ENCODE data around the gene FMN1. TPM values are rescaled to one million over a fixed set of nuclear protein-coding genes. Genes with fewer than 3 reads are reported as not detected.

Gene FMN1
- polyA plus RNA-seq, 4 donors = 0.54 to 2.1 (median 0.86) TPM

- 48 to 86% (median 65%) methylated on average over 4 of the region's 4 CpGs for WGBS, 3 donors
- Histone ChIP-seq H3K36me3 (ENCODE audit: control insufficient read depth in 3 of 3, insufficient read depth in 2 of 3, low read depth in 1 of 3, low read length in 3 of 3) (no peaks in the 10 kb centered on the region), H3K9me3 (ENCODE audit: control insufficient read depth in 2 of 2, insufficient read depth in 1 of 2, low read depth in 1 of 2, low read length in 1 of 2) (no peaks in the 10 kb centered on the region), H3K4me1 (ENCODE audit: control insufficient read depth in 3 of 3, insufficient read depth in 2 of 3, low read depth in 1 of 3, low read length in 2 of 3) (no peaks in the 10 kb centered on the region), H3K27ac (ENCODE audit: low read depth in 1 of 3, low read length in 2 of 3) (no peak overlapping the region), H3K27me3 (ENCODE audit: control insufficient read depth in 3 of 3, insufficient read depth in 3 of 3, low read length in 3 of 3) (no peaks in the 10 kb centered on the region), H3K4me3 (ENCODE audit: low read depth in 1 of 3, low read length in 3 of 3) (no peak overlapping the region)
- FAIRE-seq (no peak), DNase-seq (no peak)
Observed at GRCh38 chr15:33007303-33007855, 187.1 kb downstream of the FMN1 start.

- no peak overlapping the region for H3K4me3 ChIP-seq (ENCODE audit: low read depth in 1 of 3, low read length in 3 of 3)
- 75 to 93% (median 81%) methylated on average over 1 of the region's 1 CpG for WGBS, 3 donors
- no peaks in the 10 kb centered on the region for H3K4me1 ChIP-seq (ENCODE audit: control insufficient read depth in 3 of 3, insufficient read depth in 2 of 3, low read depth in 1 of 3, low read length in 2 of 3)
- no peak overlapping the region for H3K27ac ChIP-seq (ENCODE audit: low read depth in 1 of 3, low read length in 2 of 3)
- H3K27me3 ChIP-seq (ENCODE audit: control insufficient read depth in 3 of 3, insufficient read depth in 3 of 3, low read length in 3 of 3) = no peaks in the 10 kb centered on the region
- H3K9me3 ChIP-seq (ENCODE audit: control insufficient read depth in 2 of 2, insufficient read depth in 1 of 2, low read depth in 1 of 2, low read length in 1 of 2) = no peaks in the 10 kb centered on the region
- no peaks in the 10 kb centered on the region for H3K36me3 ChIP-seq (ENCODE audit: control insufficient read depth in 3 of 3, insufficient read depth in 2 of 3, low read depth in 1 of 3, low read length in 3 of 3)
- FAIRE-seq (no peak), DNase-seq (no peak)
Observed at GRCh38 chr15:33005582-33005981, 188.9 kb downstream of the FMN1 start.

- H3K4me1 ChIP-seq (ENCODE audit: control insufficient read depth in 3 of 3, insufficient read depth in 2 of 3, low read depth in 1 of 3, low read length in 2 of 3) = no peaks in the 10 kb centered on the region
- no peaks in the 10 kb centered on the region for H3K36me3 ChIP-seq (ENCODE audit: control insufficient read depth in 3 of 3, insufficient read depth in 2 of 3, low read depth in 1 of 3, low read length in 3 of 3)
- H3K27ac ChIP-seq (ENCODE audit: low read depth in 1 of 3, low read length in 2 of 3) = no peak overlapping the region
- no peak overlapping the region for H3K4me3 ChIP-seq (ENCODE audit: low read depth in 1 of 3, low read length in 3 of 3)
- no peaks in the 10 kb centered on the region for H3K27me3 ChIP-seq (ENCODE audit: control insufficient read depth in 3 of 3, insufficient read depth in 3 of 3, low read length in 3 of 3)
- DNase-seq (no peak), FAIRE-seq (no peak)
- H3K9me3 ChIP-seq (ENCODE audit: control insufficient read depth in 2 of 2, insufficient read depth in 1 of 2, low read depth in 1 of 2, low read length in 1 of 2) = no peaks in the 10 kb centered on the region
Observed at GRCh38 chr15:33001926-33002325, 192.6 kb downstream of the FMN1 start.

GRCh38 chr15:32998979-32999672 is 195.4 kb downstream of the FMN1 start:
- Histone ChIP-seq H3K36me3 (ENCODE audit: control insufficient read depth in 3 of 3, insufficient read depth in 2 of 3, low read depth in 1 of 3, low read length in 3 of 3) (no peaks in the 10 kb centered on the region), H3K27me3 (ENCODE audit: control insufficient read depth in 3 of 3, insufficient read depth in 3 of 3, low read length in 3 of 3) (no peaks in the 10 kb centered on the region), H3K9me3 (ENCODE audit: control insufficient read depth in 2 of 2, insufficient read depth in 1 of 2, low read depth in 1 of 2, low read length in 1 of 2) (no peaks in the 10 kb centered on the region), H3K4me1 (ENCODE audit: control insufficient read depth in 3 of 3, insufficient read depth in 2 of 3, low read depth in 1 of 3, low read length in 2 of 3) (no peaks in the 10 kb centered on the region), H3K4me3 (ENCODE audit: low read depth in 1 of 3, low read length in 3 of 3) (no peak overlapping the region), H3K27ac (ENCODE audit: low read depth in 1 of 3, low read length in 2 of 3) (no peak overlapping the region)
- WGBS, 3 donors = 71 to 88% (median 75%) methylated on average over 4 of the region's 4 CpGs
- DNase-seq (no peak), FAIRE-seq (no peak)

GRCh38 chr15:32998182-32998581 is 196.3 kb downstream of the FMN1 start:
- DNase-seq = no peak
- 92 to 96% (median 92%) methylated on average over 1 of the region's 1 CpG for WGBS, 3 donors

GRCh38 chr15:32994810-32995424 is 199.6 kb downstream of the FMN1 start:
- Histone ChIP-seq H3K36me3 (ENCODE audit: control insufficient read depth in 3 of 3, insufficient read depth in 2 of 3, low read depth in 1 of 3, low read length in 3 of 3) (no peaks in the 10 kb centered on the region), H3K4me1 (ENCODE audit: control insufficient read depth in 3 of 3, insufficient read depth in 2 of 3, low read depth in 1 of 3, low read length in 2 of 3) (no peaks in the 10 kb centered on the region), H3K27ac (ENCODE audit: low read depth in 1 of 3, low read length in 2 of 3) (no peak overlapping the region), H3K4me3 (ENCODE audit: low read depth in 1 of 3, low read length in 3 of 3) (no peak overlapping the region), H3K27me3 (ENCODE audit: control insufficient read depth in 3 of 3, insufficient read depth in 3 of 3, low read length in 3 of 3) (no peaks in the 10 kb centered on the region), H3K9me3 (ENCODE audit: control insufficient read depth in 2 of 2, insufficient read depth in 1 of 2, low read depth in 1 of 2, low read length in 1 of 2) (no peaks in the 10 kb centered on the region)
- WGBS, 3 donors = 89 to 95% (median 93%) methylated on average over 1 of the region's 1 CpG
- DNase-seq (peak; percentile 16 to 36), FAIRE-seq (peak; percentile 61)

More at GRCh38 chr15:32998182-32998581, 196.3 kb downstream of the FMN1 start:
- Histone ChIP-seq H3K4me1 (ENCODE audit: control insufficient read depth in 3 of 3, insufficient read depth in 2 of 3, low read depth in 1 of 3, low read length in 2 of 3) (no peaks in the 10 kb centered on the region), H3K27me3 (ENCODE audit: control insufficient read depth in 3 of 3, insufficient read depth in 3 of 3, low read length in 3 of 3) (no peaks in the 10 kb centered on the region), H3K27ac (ENCODE audit: low read depth in 1 of 3, low read length in 2 of 3) (no peak overlapping the region), H3K36me3 (ENCODE audit: control insufficient read depth in 3 of 3, insufficient read depth in 2 of 3, low read depth in 1 of 3, low read length in 3 of 3) (no peaks in the 10 kb centered on the region), H3K4me3 (ENCODE audit: low read depth in 1 of 3, low read length in 3 of 3) (no peak overlapping the region), H3K9me3 (ENCODE audit: control insufficient read depth in 2 of 2, insufficient read depth in 1 of 2, low read depth in 1 of 2, low read length in 1 of 2) (no peaks in the 10 kb centered on the region)
- FAIRE-seq = no peak

GRCh38 chr15:32993285-32993684 is 201.2 kb downstream of the FMN1 start:
- H3K4me1 ChIP-seq (ENCODE audit: control insufficient read depth in 3 of 3, insufficient read depth in 2 of 3, low read depth in 1 of 3, low read length in 2 of 3) = no peaks in the 10 kb centered on the region
- H3K4me3 ChIP-seq (ENCODE audit: low read depth in 1 of 3, low read length in 3 of 3) = no peak overlapping the region
- FAIRE-seq (no peak), DNase-seq (no peak)
- no peaks in the 10 kb centered on the region for H3K9me3 ChIP-seq (ENCODE audit: control insufficient read depth in 2 of 2, insufficient read depth in 1 of 2, low read depth in 1 of 2, low read length in 1 of 2)
- no peaks in the 10 kb centered on the region for H3K36me3 ChIP-seq (ENCODE audit: control insufficient read depth in 3 of 3, insufficient read depth in 2 of 3, low read depth in 1 of 3, low read length in 3 of 3)
- no peaks in the 10 kb centered on the region for H3K27me3 ChIP-seq (ENCODE audit: control insufficient read depth in 3 of 3, insufficient read depth in 3 of 3, low read length in 3 of 3)
- no peak overlapping the region for H3K27ac ChIP-seq (ENCODE audit: low read depth in 1 of 3, low read length in 2 of 3)

GRCh38 chr15:32991619-32992111 is 202.8 kb downstream of the FMN1 start:
- no peaks in the 10 kb centered on the region for H3K27me3 ChIP-seq (ENCODE audit: control insufficient read depth in 3 of 3, insufficient read depth in 3 of 3, low read length in 3 of 3)
- H3K36me3 ChIP-seq (ENCODE audit: control insufficient read depth in 3 of 3, insufficient read depth in 2 of 3, low read depth in 1 of 3, low read length in 3 of 3) = no peaks in the 10 kb centered on the region
- no peak overlapping the region for H3K27ac ChIP-seq (ENCODE audit: low read depth in 1 of 3, low read length in 2 of 3)
- no peaks in the 10 kb centered on the region for H3K9me3 ChIP-seq (ENCODE audit: control insufficient read depth in 2 of 2, insufficient read depth in 1 of 2, low read depth in 1 of 2, low read length in 1 of 2)
- no peak for FAIRE-seq
- H3K4me3 ChIP-seq (ENCODE audit: low read depth in 1 of 3, low read length in 3 of 3) = no peak overlapping the region
- DNase-seq = no peak
- H3K4me1 ChIP-seq (ENCODE audit: control insufficient read depth in 3 of 3, insufficient read depth in 2 of 3, low read depth in 1 of 3, low read length in 2 of 3) = no peaks in the 10 kb centered on the region
- WGBS, 3 donors = 68 to 72% (median 70%) methylated on average over 7 of the region's 7 CpGs
